ENCODE results near the gene TCF7L2.

- TF ChIP-seq CTCF (IDR thresholded peaks at IDR 0.05) (no peak), POLR2A (IDR thresholded peaks at IDR 0.05) (no peak)
These were observed 17.4 kb upstream of the TCF7L2 start for GRCh38 chr10:112932658-112933057.

Data from stomach (tissue), 4 donors.